Measurements from ENCODE around the gene TMEM214.
A peak's percentile ranks its signal among the peaks of the same experiment; 100 is the strongest.

TMEM214 gene

GRCh38 chr2:27025281-27025800 is 7.4 kb upstream of the TMEM214 start:
- peaks cover 27% of the 10 kb centered on the region for H3K36me3 Mint-ChIP-seq (ENCODE audit: low read depth)
- H3K27me3 Mint-ChIP-seq (ENCODE audit: low read depth, poor library complexity): peaks cover 3% of the 10 kb centered on the region
- no peak for TF ChIP-seq CTCF (IDR thresholded peaks at IDR 0.05)
- no peak overlapping the region for H3K4me3 Mint-ChIP-seq
- H3K4me1 Mint-ChIP-seq: peaks cover 34% of the 10 kb centered on the region
- H3K9me3 Mint-ChIP-seq: no peaks in the 10 kb centered on the region
- DNase-seq: no peak
- peak overlapping the region; percentile 71 for H3K27ac Mint-ChIP-seq

GRCh38 chr2:27025861-27026851 is 6.6 kb upstream of the TMEM214 start:
- no peak for TF ChIP-seq CTCF (IDR thresholded peaks at IDR 0.05)
- Mint-ChIP-seq H3K9me3 (no peaks in the 10 kb centered on the region), H3K36me3 (ENCODE audit: low read depth) (peaks cover 30% of the 10 kb centered on the region), H3K27me3 (ENCODE audit: low read depth, poor library complexity) (peaks cover 3% of the 10 kb centered on the region), H3K4me1 (peaks cover 29% of the 10 kb centered on the region), H3K4me3 (no peak overlapping the region), H3K27ac (peak overlapping the region; percentile 61)
- no peak for DNase-seq

GRCh38 chr2:27027211-27027651 is 5.5 kb upstream of the TMEM214 start:
- Mint-ChIP-seq H3K27ac (no peak overlapping the region), H3K9me3 (no peaks in the 10 kb centered on the region), H3K4me1 (peaks cover 23% of the 10 kb centered on the region), H3K27me3 (ENCODE audit: low read depth, poor library complexity) (peaks cover 3% of the 10 kb centered on the region), H3K36me3 (ENCODE audit: low read depth) (peaks cover 30% of the 10 kb centered on the region), H3K4me3 (no peak overlapping the region)
- TF ChIP-seq CTCF (IDR thresholded peaks at IDR 0.05): no peak
- DNase-seq: no peak

- Mint-ChIP-seq H3K4me3 (no peak overlapping the region), H3K36me3 (ENCODE audit: low read depth) (peaks cover 25% of the 10 kb centered on the region), H3K27me3 (ENCODE audit: low read depth, poor library complexity) (peaks cover 3% of the 10 kb centered on the region), H3K4me1 (peaks cover 35% of the 10 kb centered on the region), H3K27ac (no peak overlapping the region), H3K9me3 (no peaks in the 10 kb centered on the region)
- DNase-seq: no peak
- no peak for TF ChIP-seq CTCF (IDR thresholded peaks at IDR 0.05)
These were observed 3.7 kb upstream of the TMEM214 start for GRCh38 chr2:27029051-27029450.

GRCh38 chr2:27033253-27033852 is 588 bp downstream of the TMEM214 start:
- Mint-ChIP-seq H3K4me3 (peak overlapping the region; percentile 94), H3K36me3 (ENCODE audit: low read depth) (peaks cover 39% of the 10 kb centered on the region), H3K4me1 (peaks cover 30% of the 10 kb centered on the region), H3K9me3 (no peaks in the 10 kb centered on the region), H3K27me3 (ENCODE audit: low read depth, poor library complexity) (no peaks in the 10 kb centered on the region), H3K27ac (peak overlapping the region; percentile 27)
- TF ChIP-seq CTCF (IDR thresholded peaks at IDR 0.05): peak; percentile 0
- DNase-seq: no peak

Measured in nephron progenitor cell (in vitro differentiated cells).